Measurements from ENCODE around the gene TXNDC2.
"Not testable (repeated sequence)": the region's sequence is repeated elsewhere in the genome, so short reads cannot be mapped to it uniquely, and the experiment has no call there.

Gene TXNDC2

DNA sequence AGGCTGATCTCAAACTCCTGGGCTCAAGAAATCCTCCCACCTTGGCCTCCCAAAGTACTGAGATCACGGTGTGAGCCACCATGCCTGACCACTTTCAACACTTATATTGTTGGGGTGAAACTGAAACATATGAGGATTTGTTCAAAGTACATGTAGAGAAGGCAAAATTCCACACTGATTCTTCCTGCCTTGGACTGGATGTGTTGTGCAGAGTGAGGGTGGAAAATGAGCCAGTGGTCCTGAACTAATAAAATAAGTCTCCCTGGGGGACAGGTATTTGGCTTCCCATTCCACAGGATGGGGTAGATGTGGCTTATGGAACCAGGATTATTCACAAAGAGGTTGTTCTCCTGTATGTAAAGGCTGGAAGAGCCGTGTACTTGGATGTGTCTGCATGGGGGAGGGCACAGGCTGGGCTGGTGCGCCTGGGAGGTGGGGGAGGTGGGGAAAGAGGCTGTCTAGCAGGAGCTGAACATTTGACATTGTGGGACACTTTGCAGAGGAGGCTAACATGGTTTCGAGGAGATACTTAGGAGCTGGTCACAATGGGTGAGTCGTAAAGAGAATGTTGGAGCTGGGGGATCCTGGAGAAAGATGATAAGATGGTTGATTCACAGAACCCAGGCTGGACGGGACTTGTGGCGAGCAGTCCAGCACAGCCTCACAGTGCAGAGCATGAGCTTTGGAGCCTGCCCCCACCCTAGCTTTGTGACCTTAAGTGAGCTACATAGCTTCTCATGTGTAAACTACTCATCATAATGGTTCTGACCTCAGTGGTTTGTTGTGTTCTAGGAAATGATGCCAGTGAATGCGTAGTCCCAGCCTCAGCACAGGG is at the start of gene TXNDC2:
Gene TXNDC2 (plus strand): TSS at position 804 of the 835 bp plus-strand sequence. CDS start 708 bp downstream, outside the sequence.
- no peak for DNase-seq

DNA sequence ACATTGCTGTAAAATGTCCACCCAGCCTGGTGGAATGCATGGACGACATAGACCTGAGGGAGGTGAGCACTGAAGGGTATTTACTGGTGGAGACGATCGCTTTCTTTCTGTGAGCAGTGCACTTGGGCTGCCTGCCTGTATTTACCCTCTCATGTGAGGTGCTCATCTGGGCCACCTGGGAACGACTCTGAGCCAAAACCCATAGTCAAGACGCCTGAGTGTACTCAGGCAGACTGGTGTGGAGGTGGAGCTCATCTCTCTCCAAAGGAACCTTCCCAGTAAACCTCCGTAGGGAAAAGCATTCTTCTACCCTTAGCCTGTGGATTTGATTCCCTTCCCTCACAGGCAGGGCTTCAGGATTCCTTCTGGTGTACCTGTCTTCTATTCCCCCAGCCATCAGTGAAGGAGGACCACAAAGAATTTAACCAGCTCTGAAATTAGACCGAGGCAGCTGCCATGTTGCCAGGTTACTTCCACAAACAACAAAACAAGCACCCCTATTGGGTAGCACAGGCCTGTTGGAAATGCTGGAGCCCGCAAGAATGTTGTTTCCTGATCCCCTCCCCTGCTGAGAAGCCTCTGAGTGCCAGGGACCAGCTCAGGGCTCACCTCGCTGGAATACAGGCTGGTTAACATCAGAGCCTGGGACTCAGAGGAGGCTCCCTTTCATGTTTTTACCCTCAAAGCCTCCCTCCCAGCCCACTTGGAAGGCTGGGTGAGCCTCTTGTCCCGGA is 47.5 kb upstream of the TXNDC2 start:
- DNase-seq = no peak

- DNase-seq = no peak
Observed at GRCh38 chr18:9839211-9839610, 46.6 kb upstream of the TXNDC2 start.

DNA sequence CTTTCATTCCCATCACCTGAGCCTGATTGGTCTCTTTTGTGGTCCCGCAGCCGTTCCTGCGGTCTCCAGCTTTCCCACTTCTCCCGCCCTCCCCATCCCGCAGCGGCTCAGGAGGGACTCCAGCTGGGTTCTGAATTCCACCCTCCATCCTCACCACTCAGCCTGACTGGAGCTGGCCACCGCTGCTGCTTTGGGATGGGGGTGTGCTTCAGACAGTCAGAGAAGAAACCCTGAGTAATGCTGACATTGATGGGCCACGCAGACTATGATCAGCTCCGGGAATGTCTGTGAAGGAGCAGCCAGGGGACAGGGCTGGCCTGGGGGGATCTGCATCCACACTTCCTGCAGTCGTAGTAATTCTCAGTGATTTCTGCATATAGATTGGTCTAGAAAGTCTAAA is 45.9 kb upstream of the TXNDC2 start:
- DNase-seq = no peak

DNA sequence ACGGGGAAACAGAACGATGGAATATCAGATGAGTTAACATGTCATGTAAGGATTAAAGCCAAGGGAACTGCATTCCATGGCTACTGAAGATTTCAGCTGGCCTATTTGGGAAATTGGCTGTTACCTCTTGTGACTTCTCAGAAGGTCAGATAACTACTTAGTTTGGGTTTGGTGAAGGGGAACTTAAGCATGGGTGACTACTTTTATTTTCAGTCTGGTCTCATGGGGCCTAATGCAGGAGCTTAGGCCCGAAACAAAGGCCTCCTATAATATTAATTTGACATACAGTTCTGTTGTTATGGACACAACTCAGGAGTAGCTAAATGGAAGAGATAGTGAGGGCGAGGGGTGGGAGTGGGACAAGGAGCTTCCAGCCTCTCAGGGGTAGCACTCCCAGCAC is 44.0 kb upstream of the TXNDC2 start:
- DNase-seq = no peak

- no peak for DNase-seq
Observed at GRCh38 chr18:9842448-9842847, 43.3 kb upstream of the TXNDC2 start.

- DNase-seq = no peak
Observed at GRCh38 chr18:9845256-9845655, 40.5 kb upstream of the TXNDC2 start.

- no peak for DNase-seq
Observed at GRCh38 chr18:9846162-9846925, 39.4 kb upstream of the TXNDC2 start.

- DNase-seq = no peak
Observed at GRCh38 chr18:9848170-9848879, 37.4 kb upstream of the TXNDC2 start.

GRCh38 chr18:9849407-9850283 is 36.1 kb upstream of the TXNDC2 start:
- DNase-seq = no peak

DNA sequence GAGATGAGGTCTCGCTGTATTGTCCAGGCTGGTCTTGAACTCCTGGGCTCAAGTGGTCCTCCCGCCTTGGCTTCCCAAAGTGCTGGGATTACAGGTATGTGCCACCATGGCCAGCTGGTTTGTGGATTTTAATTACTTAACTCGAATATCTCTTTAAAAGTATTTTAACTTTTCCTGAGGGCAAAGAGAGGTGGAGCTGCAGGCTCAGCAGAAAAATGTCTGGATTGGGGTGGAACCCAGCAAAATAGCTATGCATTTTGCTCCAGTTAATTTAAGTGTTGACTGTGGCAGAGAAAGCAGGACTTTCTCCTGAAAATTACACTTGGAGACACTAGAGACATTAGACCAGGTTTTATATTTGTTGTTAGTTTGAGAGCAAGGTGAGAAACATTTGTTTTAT is 35.5 kb upstream of the TXNDC2 start:
- no peak for DNase-seq

GRCh38 chr18:9851511-9851910 is 34.3 kb upstream of the TXNDC2 start:
- no peak for DNase-seq

DNA sequence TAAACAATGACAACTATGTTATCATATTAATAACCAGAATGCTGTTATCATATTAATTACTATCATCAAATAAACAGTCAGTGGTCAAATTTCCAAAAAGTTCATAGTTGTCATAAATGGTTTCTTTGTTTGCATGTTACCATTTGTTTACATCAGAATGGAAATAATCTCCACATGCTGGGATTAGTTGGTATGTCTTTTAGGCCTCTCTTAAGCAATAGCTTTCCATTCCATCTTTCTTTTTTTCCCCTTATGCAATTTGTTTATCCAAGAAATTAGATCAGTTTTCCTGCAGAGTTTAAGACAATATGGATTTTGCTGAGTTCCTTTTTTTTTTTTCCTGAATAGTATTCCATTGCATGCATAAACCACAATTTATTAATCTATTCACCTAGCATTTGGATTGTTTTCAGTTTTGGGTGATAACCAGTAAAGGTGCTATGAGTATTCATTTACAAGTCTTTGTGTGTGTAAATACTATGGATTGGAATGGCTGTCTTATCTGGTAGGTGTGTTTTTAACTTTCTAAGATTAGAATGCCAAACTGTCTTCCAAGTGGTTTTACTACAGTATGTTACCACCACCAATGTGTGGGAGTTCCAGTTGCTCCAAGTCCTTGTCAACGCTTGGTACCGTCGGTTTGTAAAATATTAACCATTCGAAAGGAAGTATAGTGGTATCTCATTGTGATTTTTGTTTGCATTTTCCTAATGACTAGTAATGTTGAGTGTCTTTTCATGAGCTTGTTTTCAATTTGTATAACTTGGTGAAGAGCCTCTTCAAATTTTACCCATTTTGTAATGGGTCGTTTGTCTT is 33.3 kb upstream of the TXNDC2 start:
- DNase-seq = no peak

- no peak for DNase-seq
Observed at GRCh38 chr18:9854801-9855676, 30.7 kb upstream of the TXNDC2 start.

DNA sequence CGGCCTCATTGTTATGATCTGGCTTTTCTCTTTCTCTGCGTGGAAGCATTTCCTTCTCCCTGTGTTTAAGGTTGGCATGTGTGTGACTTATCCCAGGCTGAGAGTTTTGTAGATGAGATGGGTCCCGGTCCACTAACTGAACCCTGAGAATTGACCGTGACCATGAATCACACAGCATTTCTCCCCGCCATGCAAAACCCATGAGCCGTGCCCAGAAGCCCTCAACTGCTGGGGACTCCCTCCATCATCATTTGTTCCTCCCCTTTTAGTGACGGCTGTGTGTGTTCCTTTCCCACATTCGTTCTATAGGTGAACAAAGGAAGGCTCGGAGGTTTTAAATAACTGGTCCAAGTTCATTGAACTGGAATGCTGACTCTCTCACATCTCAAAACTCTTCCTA is 30.1 kb upstream of the TXNDC2 start:
- no peak for DNase-seq

- DNase-seq = no peak
Observed at GRCh38 chr18:9856092-9856491, 29.7 kb upstream of the TXNDC2 start.

GRCh38 chr18:9857479-9857998 is 28.2 kb upstream of the TXNDC2 start:
- DNase-seq = not testable (repeated sequence)

GRCh38 chr18:9858642-9859041 is 27.1 kb upstream of the TXNDC2 start:
- no peak for DNase-seq

GRCh38 chr18:9859232-9859631 is 26.5 kb upstream of the TXNDC2 start:
- no peak for DNase-seq

DNA sequence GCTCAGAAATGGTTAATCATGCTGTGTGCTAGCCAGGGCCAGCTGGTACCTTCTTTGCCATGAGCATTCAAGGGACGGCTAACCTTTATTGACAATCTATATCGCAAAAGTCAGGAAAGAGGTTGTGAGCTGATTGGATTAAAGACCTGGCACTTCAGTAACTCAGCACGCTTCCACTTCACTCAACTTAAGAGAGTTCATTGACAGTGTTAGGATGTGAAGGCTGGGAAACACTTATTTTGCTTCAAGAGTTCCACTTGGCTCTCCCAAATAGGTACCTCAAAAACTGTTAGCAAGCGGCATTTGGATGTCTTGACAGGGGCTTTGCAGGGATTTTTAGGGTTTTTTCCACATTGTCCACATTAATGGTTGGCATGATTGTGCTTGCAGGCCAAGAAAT is 25.1 kb upstream of the TXNDC2 start:
- no peak for DNase-seq
